GM10266 (cell line): ENCODE data around the gene GABRG3.
"Not testable (repeated sequence)": the region's sequence is repeated elsewhere in the genome, so short reads cannot be mapped to it uniquely, and the experiment has no call there.

ENCODE experiments used
- DNase-seq: peaks from one replicate; pipeline ENCODE4 v3.0.0; 2012; ENCODE audit errors: extremely low spot score
- CTCF ChIP-seq: IDR thresholded peaks from 2 replicates; pipeline ENCODE4 v1.5.1; 2012; ENCODE audit warnings: mild to moderate bottlenecking, low read depth; ENCODE audit not compliant: control insufficient read depth, insufficient read depth; ENCODE audit errors: missing control alignments

Gene GABRG3

DNA sequence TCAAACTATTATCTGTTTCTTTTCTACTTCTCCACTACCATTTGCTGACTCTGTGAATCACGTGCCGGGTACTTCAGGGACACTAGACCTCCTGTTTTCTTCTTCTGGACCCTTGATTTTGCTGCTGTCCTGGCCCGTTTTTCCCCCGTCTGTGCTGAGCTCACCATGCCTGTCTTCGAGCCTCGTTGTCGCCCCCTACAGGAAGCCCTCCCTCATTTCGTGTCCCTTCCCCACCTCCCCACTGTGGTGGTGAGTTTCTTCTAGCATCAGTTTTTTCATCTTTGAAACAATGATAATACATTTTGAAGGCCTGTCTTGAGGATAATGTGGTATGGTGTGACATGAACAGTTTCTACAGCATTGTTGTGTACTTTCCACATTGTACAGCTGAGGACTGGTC, 12.8 kb downstream of the GABRG3 start:
- no peak for TF ChIP-seq CTCF

GRCh38 chr15:26985050-26985449, 14.1 kb downstream of the GABRG3 start:
- TF ChIP-seq CTCF = no peak
- DNase-seq = no peak

More for the DNA sequence above, 12.8 kb downstream of the GABRG3 start:
- no peak for DNase-seq

DNA sequence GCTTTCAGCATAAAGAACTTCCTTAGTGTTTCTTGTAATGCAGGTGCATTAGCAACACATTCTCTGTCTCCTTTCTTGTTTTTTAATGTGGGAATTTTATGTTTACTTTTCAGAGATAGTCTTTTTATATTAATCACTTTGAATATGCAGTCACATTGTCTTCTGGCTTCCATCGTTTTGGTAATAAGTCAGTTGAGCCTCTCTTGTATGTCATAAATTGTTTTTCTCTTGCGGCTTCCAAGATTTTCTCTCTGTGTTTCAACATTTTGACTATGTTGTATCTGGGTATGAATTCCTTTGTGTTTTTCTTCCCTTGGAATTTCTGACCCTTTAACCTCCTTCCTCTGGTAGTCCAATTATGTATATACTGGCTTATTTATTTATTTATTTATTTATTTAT, 25.3 kb downstream of the GABRG3 start:
- TF ChIP-seq CTCF = no peak
- no peak for DNase-seq

GRCh38 chr15:27003003-27003402, 32.0 kb downstream of the GABRG3 start:
- DNase-seq = not testable (repeated sequence)

DNA sequence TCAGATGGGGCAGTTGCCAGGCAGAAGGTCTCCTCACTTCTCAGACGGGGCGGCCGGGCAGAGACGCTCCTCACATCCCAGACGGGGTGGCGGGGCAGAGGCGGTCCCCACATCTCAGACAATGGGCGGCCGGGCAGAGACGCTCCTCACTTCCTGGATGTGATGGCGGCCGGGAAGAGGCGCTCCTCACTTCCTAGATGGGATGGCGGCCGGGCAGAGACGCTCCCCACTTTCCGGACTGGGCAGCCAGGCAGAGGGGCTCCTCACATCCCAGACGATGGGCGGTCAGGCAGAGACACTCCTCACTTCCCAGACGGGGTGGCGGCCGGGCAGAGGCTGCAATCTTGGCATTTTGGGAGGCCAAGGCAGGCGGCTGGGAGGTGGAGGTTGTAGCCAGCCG, 33.2 kb downstream of the GABRG3 start:
- DNase-seq = not testable (repeated sequence)

GRCh38 chr15:27017168-27017809, 46.3 kb downstream of the GABRG3 start:
- DNase-seq = peak; percentile 29
- no peak for TF ChIP-seq CTCF

GRCh38 chr15:27019687-27020086, 48.7 kb downstream of the GABRG3 start:
- TF ChIP-seq CTCF = no peak

GRCh38 chr15:27025481-27025966, 54.5 kb downstream of the GABRG3 start:
- no peak for DNase-seq
- no peak for TF ChIP-seq CTCF

More at GRCh38 chr15:27019687-27020086, 48.7 kb downstream of the GABRG3 start:
- DNase-seq = no peak
